HL-60/S4 treated with retinoic acid at 250 ng/mL for 4 days and 3 days (cell line): ENCODE measurements around the gene AKAP11.
"Not testable (repeated sequence)": the region's sequence is repeated elsewhere in the genome, so short reads cannot be mapped to it uniquely, and the experiment has no call there.

ENCODE experiments used
- in situ Hi-C: fragments of 300-500 bp; cut with MboI; formaldehyde crosslinking; loops from 2 replicates; pipeline ENCODE4 v1.7.0; 2022; ENCODE audit warnings: low sequenced_read_pairs

AKAP11 gene, protein sequence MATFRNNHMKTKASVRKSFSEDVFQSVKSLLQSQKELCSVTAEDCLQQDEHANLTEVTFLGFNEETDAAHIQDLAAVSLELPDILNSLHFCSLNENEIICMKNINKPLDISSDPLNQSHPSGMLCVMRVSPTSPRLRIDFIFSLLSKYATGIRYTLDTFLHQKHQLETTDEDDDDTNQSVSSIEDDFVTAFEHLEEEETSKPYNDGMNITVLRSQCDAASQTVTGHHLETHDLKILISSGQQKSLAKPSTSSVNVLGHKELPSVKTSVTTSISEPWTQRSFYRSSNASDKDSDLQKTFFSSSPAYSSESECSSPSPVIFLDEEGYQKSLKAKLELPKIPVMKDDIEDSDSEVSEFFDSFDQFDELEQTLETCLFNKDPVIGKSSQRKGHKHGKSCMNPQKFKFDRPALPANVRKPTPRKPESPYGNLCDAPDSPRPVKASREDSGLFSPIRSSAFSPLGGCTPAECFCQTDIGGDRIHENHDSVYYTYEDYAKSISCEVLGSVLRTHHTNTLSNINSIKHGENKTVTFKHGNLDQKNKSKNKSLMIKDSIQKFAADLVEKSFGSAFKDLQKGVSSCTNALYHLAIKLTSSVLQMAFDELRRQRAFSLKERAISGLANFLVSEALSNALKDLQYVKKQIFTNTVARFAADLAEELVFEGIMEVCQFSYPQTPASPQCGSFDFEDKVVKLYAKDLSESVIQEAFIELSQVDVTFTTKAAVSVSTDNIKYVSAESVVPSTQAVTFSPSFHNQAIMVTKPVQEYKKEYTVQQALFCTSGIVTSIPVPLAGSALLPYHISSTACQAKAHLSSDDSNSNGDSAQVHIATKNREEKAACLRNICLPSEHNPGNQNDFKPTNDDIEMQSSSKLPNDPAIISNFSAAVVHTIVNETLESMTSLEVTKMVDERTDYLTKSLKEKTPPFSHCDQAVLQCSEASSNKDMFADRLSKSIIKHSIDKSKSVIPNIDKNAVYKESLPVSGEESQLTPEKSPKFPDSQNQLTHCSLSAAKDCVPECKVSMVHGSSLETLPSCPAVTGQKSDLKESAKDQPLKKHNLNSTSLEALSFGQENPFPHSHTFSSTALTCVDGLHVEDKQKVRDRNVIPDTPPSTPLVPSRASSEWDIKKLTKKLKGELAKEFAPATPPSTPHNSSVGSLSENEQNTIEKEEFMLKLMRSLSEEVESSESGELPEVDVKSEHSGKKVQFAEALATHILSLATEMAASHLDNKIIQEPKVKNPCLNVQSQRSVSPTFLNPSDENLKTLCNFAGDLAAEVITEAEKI (N-terminal part only)

DNA sequence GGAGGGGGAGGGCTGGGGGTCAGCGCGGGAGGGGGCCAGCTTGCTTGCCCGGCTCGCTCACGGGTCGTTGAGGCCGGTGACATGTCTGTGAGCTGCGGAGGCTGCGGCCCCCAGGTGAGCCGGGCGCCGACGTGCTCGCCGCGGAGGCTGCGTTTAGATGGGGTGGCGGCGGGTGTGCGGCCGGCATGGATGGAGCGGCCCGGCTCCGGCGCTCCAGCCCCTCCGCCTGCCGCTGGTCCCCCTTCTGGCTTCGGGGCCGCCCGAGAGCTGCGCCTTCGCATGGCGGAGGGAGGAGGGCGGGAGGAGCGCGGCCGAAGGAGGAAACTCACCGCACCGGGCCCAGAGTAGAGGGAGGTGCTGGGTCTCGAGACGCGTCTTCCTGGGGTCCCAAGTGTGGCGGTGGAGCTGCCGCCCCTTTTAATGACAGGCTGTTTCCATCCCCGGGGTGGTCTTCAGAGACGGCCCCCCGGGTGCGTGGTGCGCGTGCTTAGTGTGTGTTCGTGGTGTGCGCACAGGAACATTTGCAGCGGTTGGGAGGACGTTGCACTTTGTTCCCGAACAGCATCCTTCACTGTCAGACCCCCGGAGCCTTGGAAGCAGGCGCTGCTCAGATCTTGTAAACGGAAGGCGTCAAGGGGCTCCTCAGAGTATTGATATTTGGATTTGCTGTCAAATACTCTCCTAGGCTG lies at the start of gene AKAP11:
AKAP11 (plus strand) TSS at position 38 of the 689 bp plus-strand sequence. CDS start 14,197 bp downstream, outside the sequence.
- in situ Hi-C loops, result no loop called here

DNA sequence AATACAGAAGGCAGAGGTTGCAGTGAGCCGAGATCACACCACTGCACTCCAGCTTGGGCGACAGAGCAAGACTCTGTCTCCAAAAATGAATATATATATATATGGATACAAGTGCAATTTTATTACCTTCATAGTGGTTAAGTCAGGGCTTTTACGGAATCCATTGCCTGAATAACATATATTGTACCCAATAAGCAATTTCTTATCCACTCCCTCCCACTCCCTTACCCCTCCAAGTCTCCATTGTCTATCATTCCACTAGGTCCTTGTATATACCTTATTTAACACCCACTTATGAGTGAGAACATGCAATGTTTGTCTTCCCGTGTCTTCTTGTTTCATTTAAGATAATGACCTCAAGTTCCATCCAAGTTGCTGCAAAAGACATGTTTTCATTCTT lies 48.3 kb upstream of the AKAP11 start:
- in situ Hi-C loops, result no loop called here

DNA sequence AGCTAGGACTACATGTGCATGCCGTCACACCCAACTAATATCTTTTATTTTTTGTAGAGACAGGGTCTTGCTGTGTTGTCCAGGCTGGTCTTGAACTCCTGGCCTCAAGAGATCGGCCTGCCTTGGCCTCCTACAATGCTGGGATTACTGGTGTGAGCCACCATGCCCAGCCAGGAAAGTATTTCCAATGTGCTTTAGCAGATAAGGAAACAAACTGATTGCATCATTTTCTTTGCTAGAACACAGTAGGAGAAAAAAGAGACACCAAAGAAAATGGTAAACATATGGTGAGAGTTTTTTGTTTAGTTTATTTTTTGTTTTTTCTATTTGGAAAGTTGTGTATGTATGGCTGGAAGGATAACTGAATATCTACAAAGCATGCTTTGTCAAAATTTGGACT lies 46.9 kb upstream of the AKAP11 start:
- in situ Hi-C loops, result no loop called here

DNA sequence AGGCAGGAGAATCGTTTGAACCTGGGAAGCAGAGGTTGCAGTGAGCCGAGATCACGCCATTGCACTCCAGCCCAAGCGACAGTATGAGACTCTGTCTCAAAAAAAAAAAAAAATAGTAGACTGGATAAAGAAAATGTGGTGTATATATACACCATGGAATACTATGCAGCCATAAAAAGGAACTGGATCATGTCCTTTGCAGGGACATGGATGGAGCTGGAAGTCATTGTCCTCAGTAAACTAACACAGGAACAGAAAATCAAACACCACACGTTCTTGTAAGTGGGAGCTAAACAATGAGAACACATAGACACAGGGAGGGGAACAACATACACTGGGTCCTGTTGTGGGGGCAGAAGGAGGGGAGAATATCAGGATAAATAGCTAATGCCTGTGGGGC lies 45.2 kb upstream of the AKAP11 start:
- in situ Hi-C loops, result not testable (repeated sequence)

DNA sequence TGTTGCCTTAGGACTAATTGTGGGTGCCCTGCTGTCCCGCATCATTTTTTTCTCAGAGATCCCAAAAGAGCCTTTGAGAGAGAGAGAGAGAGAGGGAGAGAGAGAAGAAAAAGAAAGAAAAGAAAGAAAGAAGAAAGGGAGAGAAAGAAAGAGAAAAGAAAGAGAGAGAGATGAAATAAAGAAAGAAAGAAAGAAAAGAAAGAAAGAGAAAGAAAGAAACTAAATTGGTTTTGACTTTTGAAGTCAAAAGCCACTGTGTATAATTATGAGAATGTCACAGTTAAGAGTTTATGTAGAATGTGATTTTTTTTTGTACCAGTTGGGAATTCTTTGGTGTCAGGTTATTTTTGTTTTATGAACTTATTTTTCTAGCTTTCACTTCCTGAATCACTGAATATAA lies 43.4 kb upstream of the AKAP11 start:
- in situ Hi-C loops, result no loop called here

DNA sequence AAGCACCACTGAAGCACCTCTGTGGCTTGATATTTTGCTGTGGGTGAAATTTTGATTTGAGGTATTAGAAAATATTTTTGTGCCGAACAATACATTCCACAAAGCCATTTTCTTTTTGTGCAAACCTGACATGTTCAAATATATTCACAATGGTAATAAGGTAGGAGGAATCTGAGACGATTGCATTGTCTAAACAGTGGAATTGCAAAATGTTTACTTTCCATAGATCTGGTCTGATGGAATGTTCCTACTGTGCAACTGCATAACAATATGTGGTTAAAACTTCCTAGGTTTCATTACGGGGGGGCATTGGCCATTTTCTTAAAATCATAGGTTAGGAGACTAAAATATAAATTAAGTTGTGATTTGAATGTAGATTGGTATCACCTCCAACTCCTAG lies 42.7 kb upstream of the AKAP11 start:
- in situ Hi-C loops, result no loop called here

DNA sequence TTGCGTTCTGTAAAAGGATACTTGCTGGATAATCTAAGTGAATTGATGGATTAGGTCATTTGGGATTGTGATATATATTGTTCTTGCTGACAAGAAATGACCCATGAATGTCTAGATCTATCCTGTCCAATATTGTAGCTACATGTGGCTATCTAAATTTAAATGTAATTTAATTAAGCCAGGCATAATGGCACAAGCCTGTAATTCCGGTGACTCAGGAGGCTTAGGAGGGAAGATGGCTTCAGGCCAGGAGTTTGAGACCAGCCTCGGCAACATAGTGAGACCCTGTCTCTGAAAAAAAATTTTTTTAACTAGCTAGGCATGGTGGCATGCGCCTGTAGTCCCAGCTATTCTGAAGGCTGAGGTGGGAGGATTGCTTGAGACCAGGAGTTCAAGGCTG lies 39.3 kb upstream of the AKAP11 start:
- in situ Hi-C loops, result no loop called here

DNA sequence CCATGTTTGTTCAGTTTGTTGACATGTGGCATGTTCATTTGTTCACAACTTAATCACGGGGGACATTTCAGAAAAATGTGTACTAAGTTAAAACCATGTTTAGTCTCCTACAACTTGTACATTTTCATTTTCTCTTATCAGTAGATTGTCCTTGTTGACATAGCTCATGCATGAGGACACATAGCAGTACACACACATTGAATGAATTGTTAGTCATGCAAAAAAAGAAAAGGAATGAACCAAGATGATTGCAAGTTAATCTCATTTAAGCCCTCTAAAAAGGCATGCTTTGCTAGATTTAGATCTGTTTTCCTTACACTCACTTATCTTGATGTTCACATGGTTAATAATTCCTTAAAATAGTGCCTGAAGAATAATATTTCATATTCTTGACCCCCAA lies 38.2 kb upstream of the AKAP11 start:
- in situ Hi-C loops, result no loop called here

DNA sequence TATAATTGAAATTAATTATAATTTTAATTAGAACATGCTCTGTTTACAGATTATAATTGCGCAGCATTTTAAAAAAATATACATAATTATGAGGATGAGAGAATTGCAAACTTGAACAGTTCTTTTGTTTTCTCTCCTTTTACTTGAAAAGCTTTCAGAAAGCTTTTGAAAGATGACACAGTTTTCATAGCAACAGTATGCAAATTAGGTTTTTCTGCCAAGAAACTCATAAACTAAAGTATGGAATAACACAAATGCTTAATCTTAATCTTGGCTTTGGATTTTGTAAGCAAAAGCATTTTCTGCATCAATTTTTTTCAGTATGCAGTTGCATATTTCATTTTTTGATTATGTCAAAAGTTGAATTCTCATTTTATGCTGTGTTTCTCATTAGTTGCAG lies 32.8 kb upstream of the AKAP11 start:
- in situ Hi-C loops, result no loop called here

DNA sequence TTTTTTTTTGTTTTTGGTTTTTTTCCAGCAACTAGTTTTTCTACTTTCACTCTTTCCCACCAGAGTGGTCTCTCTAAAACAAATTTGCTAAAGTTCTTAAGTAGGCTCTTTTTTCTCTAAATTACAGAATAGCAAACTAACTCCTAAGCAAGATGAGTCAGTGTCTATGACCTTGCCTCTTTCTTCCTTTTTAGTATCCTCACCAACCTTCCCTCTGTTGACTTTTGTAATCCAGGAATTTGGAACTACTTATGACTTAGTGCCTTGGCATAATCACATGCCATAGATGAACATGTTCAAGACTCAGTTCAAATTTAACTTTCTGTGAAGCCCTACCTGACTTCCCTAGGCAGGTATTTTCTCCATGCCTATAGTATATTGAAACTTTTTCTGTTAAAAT lies 32.3 kb upstream of the AKAP11 start:
- in situ Hi-C loops, result no loop called here

DNA sequence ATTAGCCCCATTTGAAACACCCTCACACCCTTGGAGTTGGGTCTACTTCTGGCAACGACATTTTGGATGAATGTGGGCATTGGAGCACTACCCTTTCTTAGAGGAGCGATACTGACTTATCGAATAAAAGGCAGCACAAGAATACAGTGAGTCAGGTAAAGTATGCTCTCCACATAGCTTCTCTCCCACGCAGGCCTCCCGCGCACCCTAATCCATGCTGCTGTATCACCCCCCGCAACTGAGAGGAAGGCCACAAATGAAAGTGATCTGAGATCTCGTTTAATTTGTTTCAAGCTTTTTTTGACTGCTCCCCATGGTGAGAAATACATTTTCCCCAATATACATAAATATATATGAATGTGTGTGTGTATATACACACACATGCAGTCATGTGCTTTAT lies 25.4 kb upstream of the AKAP11 start:
- in situ Hi-C loops, result no loop called here

DNA sequence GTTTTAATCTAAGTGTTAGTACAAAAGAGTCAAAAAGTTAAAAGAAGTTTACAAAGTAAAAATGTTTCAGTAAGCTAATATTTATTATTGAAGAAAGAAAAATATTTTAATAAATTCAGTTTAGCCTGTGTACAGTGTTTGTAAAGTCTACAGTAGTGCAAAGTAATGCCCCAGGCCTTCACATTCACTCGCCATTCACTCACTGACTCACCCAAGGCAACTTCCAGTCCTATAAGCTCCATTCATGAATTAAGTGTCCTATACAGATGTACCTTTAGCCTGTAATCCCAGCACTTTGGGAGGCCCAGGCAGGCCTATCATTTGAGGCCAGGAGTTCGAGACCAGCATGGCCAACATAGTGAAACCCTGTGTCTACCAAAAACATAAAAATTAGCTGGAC lies 24.1 kb upstream of the AKAP11 start:
- in situ Hi-C loops, result no loop called here

DNA sequence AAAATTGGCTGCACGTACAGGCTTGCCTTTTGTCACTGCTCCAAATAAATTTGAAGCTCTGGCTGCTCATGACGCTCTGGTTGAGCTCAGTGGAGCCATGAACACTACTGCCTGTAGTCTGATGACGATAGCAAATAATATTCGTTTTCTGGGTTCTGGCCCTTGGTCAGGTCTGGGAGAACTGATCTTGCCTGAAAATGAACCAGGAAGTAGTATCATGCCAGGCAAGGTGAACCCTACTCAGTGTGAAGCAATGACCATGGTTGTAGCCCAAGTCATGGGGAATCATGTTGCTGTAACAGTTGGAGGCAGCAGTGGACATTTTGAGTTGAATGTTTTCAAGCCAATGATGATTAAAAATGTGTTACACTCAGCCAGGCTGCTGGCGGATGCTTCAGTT lies 16.1 kb upstream of the AKAP11 start:
- in situ Hi-C loops, result no loop called here

DNA sequence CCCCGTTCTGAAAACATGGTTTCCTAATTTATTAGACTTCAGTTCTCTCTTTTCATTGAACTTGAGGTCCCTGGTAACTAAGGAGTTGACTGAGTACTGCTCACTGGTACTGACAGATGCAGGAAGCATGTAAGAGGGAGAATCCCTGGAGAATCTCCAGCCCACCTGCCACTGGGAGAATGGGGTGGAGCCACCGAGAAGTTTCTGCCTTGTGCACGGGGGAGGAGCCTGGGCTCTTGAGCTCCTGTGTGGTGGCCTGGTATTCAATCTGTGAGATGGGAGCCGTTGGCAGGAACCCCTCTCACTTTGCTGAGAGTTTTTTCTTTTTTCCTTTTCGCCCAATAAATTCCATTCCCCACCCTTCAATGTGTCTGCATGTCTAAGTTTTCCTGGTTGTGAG lies 13.2 kb upstream of the AKAP11 start:
- in situ Hi-C loops, result no loop called here

DNA sequence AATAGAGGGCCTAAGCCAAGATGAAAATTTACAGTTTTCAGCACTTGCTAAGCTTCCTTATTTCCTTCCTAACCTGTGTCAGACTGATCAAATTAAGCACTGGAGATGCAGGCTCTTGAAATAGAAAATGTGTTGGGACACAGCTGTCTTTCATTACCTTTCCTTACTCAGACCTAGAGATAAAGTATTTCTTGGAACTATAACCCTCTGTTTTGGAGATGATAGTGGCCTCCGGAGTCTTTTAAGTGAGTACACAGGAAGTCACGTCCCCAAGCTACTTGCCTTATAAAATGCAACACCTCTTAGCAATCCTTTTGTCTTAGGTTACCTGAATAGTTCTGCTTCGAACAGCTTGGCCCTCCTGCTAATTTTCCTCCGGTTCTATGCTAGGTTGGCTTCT lies 12.4 kb upstream of the AKAP11 start:
- in situ Hi-C loops, result no loop called here

DNA sequence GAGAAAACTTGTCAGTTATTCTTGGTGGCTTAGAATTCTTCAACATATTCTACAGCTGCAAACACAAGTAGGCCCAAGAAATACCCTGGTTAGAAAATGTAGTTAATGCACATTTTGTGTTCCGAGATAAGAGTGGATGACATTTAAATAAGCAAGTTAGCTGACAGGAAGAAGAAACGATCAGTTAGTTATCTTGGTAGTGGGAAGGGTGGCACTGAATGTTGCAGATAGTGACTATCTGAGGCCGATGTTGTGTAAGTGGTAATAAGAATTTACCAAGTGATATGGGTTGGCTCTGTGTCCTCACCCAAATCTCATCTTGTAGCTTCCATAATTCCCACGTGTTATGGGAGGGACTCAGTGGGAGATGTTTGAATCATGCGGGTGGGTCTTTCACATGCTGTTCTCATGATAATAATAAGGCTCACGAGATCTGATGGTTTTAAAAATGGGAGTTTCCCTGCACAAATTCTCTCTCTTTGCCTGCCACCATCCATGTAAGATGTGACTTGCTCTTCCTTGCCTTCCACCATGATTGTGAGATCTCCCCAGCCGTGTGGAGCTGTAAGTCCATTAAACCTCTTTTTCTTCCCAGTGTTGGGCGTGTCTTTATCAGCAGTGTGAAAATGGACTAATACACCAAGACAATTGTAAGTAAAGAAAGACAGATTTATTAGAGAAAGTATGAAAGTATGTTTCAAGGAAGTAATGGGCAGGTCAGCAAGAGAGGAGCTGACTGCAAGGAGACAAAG lies 10.9 kb upstream of the AKAP11 start:
- in situ Hi-C loops, result no loop called here

DNA sequence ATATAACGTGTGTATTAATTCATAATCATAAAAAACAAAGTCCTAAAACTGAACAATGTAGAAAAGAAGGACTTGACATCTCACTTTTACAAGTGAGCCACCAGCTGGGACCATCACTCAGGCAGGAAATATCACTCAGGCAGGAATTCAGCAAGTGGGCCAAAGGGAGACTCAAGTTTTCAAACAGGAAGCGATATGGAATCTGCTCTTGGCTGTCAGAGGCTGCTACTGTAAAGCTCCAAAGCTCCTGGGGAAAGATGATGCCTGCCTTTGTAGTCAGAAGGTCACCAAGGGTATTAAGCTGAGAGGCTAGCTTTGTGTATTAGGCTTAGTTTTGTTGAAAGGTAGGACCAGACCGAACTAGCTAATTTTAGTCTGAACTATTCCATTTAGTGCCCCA lies 5.5 kb upstream of the AKAP11 start:
- in situ Hi-C loops, result no loop called here

DNA sequence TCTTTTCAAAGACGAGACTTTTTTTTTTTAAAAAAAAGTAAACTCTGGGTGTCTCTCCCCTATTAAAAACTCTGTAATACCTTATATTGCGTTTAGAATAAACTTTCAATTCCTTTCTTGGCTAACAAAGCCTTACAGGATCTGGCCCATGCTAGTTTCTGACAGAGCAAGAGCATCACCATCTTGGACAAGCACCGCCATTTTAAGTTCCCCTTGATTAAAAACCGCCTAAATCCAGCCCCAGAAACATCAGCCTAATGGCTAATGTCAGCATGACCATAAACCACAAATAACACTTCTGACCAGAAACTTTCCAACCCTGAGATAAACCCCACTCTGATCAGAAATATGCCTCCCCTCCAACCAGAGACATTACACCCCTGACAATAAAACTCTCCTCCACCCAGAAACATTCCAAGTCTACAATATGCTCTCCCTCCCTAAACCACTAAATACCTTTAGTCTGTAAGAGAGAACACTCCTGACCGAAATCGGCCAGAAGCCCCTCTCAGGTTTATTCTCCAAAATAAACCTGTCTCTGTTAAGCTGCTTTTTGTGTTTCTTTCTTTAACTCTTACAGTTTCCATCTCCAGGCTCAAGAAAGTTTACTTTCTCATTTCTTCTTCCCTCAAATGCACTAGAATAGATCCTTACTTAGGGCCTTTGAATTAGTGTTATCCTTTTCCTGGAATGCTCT lies 1.6 kb upstream of the AKAP11 start:
- in situ Hi-C loops, result no loop called here

DNA sequence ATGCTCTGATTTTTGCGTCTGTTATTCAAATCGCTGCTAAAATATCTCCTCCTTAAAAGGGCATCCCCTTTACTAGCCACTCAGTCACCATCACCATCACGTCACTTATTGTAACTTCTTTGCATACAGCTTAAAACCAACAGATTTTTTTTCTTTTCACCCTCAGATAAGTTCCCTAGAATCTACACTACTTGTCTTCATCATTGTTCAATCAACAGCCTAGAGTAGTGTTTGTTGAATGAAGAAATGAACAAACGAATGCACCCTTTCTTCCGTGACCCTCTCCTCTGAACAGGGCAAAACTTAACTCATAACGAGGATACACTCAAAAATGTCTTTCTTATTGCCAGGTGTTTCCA lies 1.1 kb upstream of the AKAP11 start:
- in situ Hi-C loops, result no loop called here
